8988T (cell line): ENCODE measurements around the gene SLC10A2.

Experiments used
- DNase-seq: peaks from one replicate; pipeline ENCODE4 v3.0.0; 2011

SLC10A2 gene

DNA sequence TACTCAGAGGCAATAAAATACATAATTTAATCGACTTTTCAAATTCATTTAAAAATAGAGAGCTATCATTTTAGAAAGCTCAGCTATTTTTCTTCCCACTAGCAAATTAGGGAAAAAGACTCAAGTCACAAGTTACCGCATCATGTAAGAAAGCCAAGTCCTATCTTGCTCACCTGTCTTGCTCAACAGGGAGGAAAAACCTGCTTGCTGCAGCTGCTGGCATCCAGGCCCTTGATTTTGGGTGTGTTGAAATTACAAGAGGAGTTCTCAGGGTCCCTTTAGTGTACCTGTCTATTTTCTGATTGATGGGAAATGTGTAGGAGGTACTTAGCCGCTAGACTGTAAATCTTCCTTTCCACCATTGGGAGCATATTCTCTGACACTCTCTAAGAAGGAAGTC lies 22.2 kb downstream of the SLC10A2 start:
- no peak for DNase-seq

DNA sequence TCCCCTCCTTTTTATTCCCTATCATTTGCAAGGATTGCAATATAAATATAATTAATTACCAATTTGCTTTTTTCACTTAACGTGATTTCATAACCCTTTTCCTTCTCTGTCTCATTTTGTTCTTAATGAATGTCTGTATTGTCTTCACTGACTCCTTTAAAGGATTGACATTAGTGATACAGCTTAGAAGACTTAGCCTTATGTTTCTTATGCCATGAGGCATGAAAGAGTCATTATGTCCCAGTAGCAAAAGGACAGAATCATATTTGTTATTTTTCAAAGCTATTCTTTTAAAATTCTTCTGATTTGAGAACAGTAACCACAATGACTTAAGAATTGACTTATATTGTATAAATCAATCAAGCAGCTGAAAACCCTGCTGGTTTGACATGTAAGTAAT lies 26.2 kb downstream of the SLC10A2 start:
- DNase-seq = no peak

DNA sequence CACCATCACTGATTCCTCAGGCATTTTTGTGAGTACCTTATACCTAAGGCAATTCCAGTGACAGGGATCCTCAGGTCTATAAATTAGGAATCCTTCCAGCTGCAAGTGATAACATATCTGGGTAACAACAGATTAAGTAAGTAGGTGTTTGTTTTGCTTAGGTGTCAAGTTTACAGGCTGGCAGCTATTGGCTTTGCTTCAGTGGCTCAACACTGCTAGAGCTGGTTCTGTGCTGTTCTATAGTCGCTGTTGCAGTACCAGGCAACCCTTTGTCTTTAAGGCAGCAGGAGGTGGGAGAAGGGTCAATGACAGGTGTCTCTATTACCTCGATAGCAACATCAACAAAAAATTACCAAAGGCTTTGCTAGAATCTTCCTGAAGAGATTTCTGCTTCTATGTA lies 27.0 kb downstream of the SLC10A2 start:
- no peak for DNase-seq

DNA sequence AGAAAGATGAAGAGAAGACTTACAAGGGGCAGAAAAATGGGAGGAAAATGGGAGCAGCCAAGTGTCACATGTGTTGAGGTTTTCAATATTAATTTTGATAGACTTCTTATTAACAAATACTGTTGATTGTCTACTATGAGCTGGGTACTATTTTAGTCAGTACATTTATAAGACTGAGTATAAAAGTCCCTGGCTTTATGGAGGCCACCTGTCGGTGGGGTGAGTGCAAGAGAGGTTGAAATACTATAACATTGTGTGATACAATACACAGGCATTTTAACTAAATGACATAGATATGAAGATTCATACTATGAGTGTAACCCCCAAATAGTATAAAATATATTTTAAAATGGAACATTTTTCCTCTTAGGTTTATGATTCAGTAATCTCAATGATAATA lies 29.9 kb downstream of the SLC10A2 start:
- DNase-seq = no peak

DNA sequence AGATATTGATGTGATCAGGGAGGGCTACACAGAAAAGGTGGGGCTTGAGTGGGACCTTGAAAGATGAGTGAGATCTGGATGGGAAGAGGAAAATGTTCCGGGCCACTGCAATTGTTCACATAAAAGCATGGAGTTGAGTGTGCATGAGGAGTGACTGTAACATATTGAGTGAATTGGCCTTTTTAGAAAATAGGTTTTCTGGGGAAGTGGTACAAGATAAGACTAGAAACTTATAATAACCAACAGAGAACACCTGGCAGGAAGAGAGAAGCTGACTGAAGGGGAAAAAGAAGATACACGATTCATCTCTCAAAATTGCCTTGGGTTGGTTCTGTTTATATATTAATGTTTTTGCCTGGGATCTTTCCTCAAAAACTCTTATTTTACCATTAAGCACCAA lies 32.2 kb downstream of the SLC10A2 start:
- no peak for DNase-seq

DNA sequence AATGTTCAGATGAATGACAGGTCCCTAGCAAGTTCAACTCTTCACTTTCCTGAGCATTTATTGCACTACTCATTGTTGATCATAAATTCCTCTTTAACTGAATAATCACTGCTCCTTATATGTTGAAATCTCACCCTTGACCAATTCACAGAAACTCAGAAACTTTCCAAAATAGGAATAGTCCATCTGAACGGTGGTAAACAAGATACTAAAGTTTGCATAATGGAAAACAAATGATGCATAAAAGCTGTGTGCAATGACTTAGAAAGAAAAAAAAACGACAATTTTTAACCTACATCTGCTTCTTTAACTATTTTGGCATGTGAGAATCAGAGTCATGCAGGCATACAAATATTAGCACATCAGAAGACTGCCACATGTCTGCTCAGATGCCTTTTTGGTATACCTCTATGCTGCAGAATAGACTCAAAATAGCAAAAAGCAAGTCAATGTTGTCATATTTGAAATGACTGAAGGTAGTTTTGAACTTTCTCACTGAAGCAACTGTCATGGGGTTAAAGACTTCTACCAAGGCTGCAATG lies 34.8 kb downstream of the SLC10A2 start:
- no peak for DNase-seq

DNA sequence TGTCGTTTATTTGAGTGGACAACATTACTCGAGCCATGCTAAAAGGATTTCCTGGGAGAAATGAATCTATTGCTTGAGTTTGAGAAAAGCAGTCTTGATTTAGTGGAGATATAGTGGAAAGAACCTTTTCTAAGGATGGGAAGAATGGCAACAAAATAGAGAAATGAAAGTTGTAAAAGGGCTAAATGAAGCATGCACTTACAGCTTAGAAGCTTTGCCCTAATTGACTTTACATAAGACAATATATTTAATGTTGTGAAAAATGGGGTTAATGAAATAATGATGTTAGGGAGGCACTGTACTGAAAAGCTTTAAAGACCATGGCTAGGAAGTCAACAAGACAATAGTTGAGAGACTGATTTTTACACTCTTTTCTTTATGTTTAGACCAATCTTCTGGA lies 35.4 kb downstream of the SLC10A2 start:
- no peak for DNase-seq

DNA sequence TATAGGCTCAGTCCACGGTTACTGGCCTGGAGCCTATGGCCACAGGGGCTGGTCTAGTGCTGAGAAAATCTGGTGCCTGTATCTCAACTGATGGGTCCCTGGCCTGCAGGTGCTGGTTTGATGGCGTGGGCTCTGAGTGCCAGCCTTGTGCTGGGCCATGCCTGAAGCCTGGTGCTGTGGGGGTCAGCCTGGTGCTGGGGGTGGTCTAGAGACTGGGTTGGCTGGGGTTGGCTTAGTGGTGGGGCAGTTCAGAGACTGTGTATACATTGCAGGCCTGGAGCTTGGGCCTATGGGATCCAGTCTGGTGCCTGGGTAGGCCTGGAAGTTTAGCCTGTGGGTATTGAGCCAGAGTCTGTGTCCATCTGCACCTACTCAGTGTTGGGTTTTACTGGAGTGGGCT lies 36.4 kb downstream of the SLC10A2 start:
- no peak for DNase-seq

DNA sequence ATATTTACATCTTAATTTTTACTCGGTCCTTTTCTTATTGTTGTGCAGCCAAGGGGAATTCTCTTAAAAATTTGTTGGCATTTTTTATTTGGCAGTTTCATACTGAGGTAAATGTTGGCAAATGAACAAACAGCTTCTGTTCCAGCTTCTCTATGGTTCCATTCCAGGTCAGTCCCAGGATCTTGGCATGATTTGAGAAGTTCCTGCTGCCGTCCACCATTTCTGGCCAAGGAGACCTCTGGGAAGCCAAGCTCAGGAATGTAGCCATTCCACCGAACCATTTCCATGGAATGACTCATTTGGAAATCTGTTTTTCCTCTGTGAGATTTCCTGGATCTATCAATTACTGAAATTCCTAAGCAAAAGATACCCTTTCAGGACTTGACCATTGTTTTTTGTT lies 43.9 kb downstream of the SLC10A2 start:
- DNase-seq = no peak

DNA sequence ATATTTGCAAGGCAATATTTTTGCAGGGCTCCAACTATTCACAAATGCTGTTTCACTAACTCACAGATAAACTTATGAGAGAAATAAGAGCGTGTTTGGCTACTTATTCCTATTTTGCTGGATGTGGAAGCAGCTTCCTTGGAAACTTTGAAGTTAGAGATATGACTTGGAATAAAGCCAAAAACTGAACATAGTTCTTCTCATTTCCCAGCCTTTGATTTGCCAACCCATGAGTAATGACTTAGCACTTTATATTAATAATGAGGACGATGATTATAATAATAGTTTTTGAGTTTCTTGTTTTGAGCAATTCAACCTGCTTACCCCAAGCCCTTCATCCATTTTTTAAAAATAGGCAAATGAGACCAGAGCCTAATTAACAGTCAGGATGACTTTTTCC lies 47.7 kb downstream of the SLC10A2 start:
- DNase-seq = no peak

DNA sequence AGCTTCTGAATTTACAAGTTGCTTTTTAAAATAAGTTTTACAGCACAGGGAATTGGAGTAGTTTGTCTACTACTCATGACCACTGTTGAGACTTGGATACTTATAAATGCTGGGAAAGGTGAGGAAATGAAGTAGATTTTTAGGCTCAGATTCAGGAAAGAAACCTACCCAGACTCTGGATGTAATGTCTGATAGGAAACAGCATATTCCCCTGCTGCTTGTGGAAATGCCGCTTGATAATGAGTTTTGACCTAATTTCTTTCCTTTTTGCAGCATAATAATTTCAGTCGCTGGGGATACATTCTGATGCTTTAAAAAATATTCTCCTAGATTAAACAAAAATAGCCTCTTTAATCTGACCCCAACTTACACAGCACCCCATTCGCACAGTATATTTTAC lies 53.6 kb downstream of the SLC10A2 start:
- no peak for DNase-seq

DNA sequence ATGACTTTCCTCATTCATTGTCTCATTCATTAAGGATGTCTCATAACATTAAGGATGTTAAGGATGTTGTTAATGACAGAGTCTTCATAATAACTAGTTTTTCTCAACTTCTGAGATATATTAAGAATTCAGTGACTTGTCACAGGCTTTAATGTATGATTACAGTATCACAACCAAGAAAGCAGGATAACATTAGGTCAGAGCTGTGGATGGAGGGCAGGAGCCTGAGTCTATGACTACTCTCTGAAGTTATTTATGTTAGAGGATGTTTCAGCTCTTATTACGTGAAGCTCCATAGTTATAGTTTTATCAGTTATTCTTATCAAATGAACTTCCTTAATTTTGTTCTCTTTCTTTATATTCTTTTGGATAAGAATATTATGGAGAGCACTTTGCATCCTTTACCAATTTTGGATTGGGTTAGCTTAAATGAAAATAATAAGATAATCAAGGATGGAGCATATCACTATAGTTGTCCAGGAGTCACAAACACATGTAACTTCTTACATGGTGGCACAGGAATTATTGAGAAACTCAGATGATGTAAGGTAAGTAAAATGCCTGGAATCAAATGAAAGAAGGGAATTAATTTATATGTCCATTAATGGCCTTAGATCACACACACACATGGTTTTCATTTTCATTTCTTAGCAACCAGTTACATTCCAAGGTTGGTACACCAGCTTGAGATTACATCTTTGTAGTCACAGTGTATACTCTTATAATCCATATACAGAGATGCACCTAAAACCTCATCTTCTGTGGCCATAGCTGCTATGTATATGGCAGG lies 57.0 kb downstream of the SLC10A2 start:
- no peak for DNase-seq

DNA sequence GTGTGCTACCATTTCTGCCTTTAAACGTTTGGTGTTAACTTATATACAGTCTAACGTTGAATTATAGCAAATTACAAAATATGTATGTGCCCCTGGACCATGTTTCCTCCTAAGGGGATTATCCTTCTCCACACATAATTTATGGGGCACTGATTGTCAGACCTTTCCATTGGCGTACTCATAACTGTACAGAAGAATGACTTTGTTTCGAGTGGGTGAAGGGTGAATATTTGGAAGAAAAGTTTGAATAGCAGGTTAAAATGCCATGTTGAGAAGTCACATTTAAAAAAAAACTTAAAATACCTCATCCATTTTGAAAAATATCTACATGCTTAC lies 58.8 kb downstream of the SLC10A2 start:
- no peak for DNase-seq

DNA sequence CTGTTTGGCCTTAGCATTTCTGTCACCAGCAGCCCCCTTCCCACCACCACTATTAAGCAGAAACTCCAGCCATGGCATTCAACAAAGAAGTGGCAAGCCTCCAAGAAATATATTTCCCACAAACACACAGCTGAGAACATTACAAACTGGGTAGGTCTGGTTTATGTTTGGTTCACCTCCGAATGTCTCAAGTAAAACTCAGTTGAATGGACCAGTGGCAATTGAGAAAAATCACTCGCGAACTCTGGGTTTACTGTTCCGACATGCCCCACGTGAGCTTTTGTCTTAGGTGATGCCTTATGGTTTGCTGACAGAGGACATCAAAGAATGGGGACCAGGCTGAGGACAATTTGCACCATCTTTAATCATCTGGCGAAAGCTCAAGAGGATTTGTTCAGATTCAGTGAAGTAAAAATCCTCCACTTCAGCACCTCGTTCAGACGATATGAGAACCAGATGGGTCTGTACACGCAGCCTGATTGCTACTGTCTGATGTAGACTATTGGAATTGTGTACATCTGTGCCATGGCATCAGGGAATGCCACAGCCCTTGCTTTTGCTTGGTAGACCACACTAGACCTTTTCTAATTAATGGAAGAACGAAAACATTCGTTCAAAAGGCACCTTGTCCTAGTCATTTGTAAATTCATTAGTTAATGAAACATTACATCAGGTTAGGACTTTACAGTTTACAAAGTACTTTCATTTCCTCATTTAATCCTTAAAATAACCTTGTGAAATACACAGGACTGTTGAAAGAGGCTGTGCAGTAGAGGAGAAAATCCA lies 59.4 kb downstream of the SLC10A2 start:
- DNase-seq = no peak

DNA sequence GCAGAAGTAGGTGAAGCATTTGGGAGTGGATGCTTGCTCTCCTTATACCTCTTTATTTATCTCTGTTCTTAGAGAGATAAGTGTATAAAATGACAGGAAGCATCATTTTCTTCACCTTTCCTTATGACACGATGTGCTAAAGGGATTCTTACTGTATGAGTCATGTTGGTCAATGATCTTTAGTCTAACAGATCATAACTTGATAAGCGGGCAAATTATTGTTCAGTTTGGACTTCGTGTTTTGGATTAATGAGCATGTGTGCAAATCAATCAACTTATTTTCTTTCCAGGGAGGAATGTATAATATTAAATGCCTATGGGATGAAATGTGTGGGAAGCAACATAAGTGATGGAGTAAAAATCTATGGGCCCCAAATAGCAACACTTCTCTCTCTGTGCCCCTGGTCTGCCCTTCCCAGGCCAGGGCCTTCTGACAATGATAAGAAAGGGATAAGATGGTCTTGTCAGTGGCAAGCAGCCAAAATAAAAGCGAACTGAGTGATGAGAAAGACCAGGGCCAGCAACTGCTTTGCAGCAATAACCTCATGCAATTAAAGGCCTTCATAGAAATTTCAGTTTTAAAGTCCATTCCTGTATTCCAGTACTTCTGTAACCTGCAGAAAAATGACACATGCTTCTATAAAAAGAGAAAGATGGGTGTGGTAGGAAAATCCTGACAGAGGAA lies 61.4 kb downstream of the SLC10A2 start:
- no peak for DNase-seq

DNA sequence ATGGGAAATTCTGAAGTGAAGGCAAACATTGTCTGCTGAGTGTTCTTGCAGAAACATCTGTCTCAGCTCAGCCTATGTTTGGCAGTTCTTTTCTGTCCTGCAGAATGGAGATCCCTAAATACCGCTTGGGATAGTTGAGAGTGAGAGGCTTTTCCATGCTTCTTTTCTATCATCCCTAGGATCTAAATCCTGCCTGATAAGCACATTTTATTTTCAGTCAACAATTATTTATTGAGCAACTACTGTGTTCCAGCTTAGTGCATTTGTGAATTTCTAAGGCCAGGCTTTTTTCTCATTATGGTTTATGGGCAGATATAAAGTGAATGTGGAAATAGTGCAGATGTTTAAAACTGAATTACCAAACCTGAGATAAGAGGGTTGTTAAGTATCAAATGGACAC lies 62.6 kb downstream of the SLC10A2 start:
- no peak for DNase-seq

DNA sequence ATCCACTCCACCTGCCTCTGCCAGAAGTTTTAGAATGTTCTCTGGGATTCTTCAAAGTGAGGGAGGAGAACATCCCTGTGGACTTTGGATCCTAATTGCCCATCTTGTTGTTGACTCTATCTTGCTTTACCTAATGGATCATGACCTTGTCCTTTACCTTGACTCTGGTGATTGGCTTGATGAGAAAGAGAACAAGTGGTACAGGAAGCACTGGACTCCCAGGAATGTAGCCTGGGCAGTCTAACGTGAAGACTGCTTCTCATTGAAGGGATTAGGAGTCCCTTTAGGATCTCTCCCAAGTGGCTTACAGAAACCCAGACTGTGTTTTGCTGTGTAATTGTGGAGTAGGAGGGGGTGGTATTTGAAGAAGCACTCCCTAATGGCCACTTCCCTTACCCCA lies 63.9 kb downstream of the SLC10A2 start:
- DNase-seq = no peak

DNA sequence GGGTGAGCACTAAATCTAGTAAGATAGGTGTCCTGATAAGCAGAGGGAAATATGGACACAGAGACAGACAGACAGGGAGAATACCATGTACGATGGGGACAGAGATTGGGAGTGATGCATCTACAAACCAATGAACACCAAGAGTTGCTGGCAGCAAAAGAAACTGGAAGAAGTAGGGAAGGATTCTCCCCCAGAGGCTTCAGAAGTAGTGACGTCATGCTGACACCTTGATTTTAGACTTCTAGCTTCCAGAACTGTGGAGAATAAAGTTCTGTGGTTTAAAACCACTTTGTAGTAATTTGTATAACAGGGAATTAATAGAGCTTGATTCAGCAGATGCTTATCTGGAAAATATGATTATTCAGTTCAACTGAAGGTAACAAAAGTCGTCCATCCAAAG lies 66.1 kb downstream of the SLC10A2 start:
- DNase-seq = no peak

DNA sequence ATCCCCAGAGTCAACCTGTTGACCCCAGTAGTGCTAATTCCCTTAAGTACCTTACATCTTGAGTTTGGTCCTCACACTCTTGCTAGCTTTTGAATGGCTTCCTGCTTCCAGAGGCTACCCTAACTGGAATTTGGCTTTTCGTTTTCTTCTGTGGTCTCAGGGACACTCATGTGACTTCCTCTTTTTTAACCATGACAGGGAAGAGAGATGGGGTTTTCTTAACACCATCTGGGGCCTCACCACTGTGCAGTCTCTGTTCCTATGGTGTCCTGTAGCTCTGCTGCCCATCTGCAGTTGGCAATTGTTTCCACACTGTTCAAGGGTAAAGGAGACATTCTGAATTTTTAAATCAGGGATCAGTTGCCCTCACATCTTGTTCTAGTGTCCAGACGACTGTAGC lies 66.7 kb downstream of the SLC10A2 start:
- DNase-seq = no peak
